NK-92 (cell line): ENCODE data around the gene KLRG1.

ENCODE experiments used
- DNase-seq: peaks from one replicate; lab custom pipeline; 2025; ENCODE audit not compliant: unreplicated experiment; lab: John Stamatoyannopoulos, UW

KLRG1 gene

GRCh38 chr12:8985213-8985754 is 4.1 kb upstream of the KLRG1 start:
- no peak for DNase-seq

DNA sequence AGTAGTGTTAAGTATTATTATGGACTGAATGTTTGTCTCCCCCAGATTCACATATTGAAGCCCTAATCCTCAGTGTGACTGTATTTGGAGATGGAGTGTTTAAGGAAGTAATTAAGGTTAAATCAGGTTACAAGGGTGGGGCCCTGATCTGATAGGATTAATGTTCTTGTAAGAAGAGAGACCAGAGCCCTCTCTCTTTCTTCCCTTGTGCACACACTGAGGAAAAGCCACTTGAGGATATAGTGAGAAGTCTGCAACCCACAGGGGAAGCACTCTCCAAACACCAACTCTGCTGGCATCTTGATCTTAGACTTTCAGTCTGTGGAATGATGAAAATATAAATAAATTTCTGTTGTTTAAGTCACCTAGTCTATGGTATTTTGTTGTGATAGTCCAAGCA is 2.2 kb upstream of the KLRG1 start:
- DNase-seq = no peak

DNA sequence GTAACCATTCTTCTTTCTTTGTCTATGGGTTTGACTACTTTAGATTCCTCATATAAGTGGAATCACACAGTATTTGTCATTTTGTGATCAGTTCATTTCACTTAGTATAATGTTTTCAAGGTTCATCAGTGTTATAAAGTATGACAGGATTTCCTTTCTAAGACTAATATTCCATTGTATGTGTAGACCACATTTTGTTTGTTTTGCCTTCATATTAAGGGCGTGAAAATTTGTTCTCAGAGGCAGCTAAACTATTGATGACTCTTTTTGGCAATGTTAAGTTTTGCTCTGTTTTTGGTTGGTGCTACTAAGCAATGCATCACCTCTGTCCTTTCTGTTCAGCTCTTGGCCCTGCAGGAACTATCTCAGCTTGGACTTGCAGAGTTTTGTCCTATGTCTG is 1.7 kb upstream of the KLRG1 start:
- DNase-seq = no peak

GRCh38 chr12:8991371-8992345 is 2.3 kb downstream of the KLRG1 start:
- no peak for DNase-seq

GRCh38 chr12:8993827-8994226 is 4.5 kb downstream of the KLRG1 start:
- no peak for DNase-seq

- DNase-seq = no peak
These were observed 5.9 kb downstream of the KLRG1 start for GRCh38 chr12:8995021-8995775.

DNA sequence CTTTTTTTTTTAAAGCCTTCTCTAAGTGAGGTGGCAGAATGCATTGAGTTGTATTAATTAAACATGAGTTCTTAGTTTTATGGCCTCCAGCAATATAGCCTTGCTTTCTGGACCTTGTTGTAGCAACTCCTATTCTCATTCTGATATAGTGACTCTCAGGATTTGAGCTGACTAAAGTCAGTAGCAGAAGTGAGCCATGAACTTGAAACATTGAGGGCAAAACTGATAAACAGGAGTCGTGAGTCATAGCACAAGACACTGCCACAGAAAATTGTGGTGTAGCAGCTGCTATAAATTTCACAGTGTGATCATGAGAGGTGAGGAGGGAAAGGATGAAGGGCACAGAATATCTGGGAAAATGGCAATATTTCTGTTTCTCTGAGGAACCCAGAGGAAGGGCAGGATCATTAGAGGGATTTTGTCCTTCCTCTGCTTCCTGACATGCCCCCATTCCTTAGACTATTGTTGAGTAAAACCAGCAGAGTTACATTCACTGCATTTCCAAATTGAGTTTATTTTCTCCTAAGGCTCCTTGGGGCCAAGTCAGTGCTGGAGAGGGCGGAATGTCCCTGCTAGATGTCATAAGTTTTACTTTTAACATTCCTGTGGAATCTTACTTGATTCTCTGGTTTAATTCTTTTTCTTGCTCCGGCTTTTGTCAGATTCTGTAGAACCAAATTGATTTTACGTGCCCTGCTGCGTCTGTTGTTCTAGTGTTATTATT is 7.5 kb downstream of the KLRG1 start:
- no peak for DNase-seq

- no peak for DNase-seq
These were observed 11.9 kb downstream of the KLRG1 start for GRCh38 chr12:9001233-9001632.

DNA sequence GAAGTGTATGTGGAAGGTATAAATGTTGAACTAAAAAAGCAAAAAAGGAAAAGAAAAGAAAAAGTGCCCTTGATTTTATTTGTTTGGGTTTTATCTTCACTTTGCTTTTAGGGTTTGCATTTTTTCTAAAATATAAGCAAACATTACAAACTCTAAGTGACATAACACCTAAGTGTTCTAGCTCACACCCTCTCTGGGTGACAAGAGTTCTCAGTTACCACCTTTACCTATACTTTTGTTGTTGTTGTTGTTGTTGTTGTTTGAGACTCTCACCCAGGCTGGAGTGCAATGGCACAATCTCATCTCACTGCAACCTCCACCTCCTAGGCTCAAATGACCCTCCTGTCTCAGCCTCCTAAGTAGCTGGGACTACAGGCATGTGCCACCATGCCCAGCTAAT is 13.0 kb downstream of the KLRG1 start:
- DNase-seq = no peak

DNA sequence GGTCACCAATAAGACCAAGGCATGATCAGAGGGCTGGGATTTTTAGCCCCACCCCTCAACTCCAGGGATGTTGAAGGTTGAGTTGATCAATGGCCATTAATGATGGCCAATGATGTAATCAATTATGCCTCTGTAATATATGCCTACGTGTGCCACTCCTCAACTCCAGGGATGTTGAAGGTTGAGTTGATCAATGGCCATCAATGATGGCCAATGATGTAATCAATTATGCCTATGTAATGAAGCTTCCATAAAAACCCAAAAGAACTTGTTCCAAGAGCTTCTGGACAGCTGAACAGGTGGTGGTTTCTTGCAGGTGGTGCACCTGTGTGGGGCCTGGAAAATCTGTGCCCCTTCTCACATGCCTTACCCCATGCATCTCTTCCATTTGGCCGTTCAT is 33.2 kb downstream of the KLRG1 start:
- no peak for DNase-seq

DNA sequence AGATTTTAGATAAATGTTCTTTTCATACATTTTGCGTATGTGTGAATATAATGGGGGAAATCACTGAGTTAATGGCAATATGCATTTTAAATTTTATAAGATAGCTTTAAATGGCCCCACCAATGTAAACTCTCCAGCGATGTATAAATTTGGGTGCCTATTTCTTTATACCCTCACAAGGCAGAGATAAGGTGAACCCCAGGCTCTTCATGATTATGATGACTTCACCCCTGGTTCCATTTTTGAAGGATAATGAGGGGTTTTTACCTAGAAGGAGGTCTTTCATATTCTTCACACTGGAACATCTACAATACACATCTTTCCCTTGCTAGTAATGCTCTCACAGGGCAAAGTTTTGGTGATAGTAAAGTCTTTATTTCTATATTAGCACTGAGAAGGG is 35.2 kb downstream of the KLRG1 start:
- DNase-seq = no peak

DNA sequence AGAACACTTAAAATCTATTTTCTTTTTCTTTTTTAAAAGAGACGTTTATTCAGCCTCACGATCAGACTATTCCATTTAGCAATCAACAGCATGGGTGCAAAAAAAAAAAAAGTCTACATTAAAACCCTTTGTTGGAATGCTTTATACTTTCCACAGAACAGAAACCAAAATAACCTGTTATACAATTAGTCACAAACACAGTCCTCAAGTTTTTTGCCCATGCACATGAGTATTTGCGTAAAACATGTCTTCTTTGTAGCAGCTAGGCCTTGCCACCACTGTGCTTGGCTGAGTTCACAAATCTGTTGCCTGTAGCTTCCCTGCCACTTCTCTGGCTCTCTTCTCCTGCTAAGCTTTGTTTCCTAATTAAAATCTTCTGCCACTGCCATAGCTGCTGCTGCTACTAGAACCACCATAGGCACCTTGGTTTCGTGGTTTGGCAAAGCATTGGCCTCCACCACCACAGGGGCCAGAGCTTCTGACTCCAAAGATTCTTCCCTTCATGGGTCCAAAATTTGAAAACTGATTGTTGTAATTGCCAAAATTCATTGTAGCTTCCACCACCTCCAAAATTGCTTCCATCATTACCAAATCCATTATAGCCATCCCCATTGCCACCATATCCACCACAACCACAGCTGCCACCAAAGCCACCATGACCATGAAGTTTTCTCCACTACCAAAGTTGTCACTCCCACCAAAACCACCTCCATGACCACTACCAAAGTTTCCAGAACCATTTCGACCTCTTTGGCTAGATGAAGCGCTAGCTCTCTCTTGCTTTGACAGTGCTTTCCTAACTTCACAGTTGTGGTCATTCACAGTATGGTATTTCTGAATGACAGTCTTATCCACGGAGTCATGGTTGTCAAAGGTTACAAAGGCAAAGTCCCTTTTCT is 38.1 kb downstream of the KLRG1 start:
- DNase-seq = no peak

DNA sequence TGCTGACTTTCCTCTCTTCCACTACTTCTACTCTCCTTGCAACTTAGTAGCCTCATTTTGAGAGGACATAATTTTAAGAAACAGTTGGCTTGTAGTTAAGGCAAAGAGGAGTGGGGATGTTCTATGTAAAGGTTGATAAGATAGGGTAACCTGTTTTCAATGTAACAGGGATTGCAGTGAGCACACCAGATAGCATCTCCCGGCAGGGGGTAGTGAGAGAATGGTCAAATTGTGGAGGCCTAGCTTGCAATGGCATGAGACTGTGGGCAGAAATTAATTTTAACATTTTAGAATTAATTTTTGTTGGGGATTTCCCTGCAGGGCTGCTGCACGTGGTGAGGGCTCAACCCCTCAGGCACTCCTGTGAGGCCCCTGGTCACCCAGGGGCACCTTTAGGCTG is 41.4 kb downstream of the KLRG1 start:
- DNase-seq = no peak

- DNase-seq = no peak
These were observed 43.0 kb downstream of the KLRG1 start for GRCh38 chr12:9032202-9032964.

- no peak for DNase-seq
These were observed 44.0 kb downstream of the KLRG1 start for GRCh38 chr12:9033265-9033887.

GRCh38 chr12:9034095-9034494 is 44.7 kb downstream of the KLRG1 start:
- DNase-seq = no peak

- DNase-seq = no peak
These were observed 46.9 kb downstream of the KLRG1 start for GRCh38 chr12:9036227-9036626.

- no peak for DNase-seq
These were observed 48.1 kb downstream of the KLRG1 start for GRCh38 chr12:9037431-9037830.

GRCh38 chr12:9039397-9039977 is 50.1 kb downstream of the KLRG1 start:
- DNase-seq = no peak
